Measurements from ENCODE around the gene KRTAP1-4.
A peak's percentile ranks its signal among the peaks of the same experiment; 100 is the strongest.
"Not testable (repeated sequence)": the region's sequence is repeated elsewhere in the genome, so short reads cannot be mapped to it uniquely, and the experiment has no call there.

Gene KRTAP1-4

GRCh38 chr17:41057547-41057946 lies 27.6 kb upstream of the KRTAP1-4 start:
- no peak overlapping the region for H3K27ac ChIP-seq (ENCODE audit: insufficient read depth in 1 of 2, low read depth in 1 of 2, low read length in 2 of 2, poor library complexity in 1 of 2, severe bottlenecking in 2 of 2)
- H3K4me3 ChIP-seq (ENCODE audit: control insufficient read depth in 1 of 7, extremely low read depth in 1 of 7, insufficient read depth in 4 of 7, low read depth in 2 of 7, low read length in 6 of 7) = no peak overlapping the region
- CTCF ChIA-PET = no interaction called here
- peaks cover 4 to 39% (median 20%) of the 10 kb centered on the region in 5 experiments for H3K27me3 ChIP-seq (replicated peaks in 2 of 5; ENCODE audit: control insufficient read depth in 4 of 5, insufficient read depth in 5 of 5, low read length in 4 of 5)
- no CpG with 5 or more reads among the region's 1 CpG for WGBS (ENCODE audit: insufficient coverage)
- H3K9me3 ChIP-seq (ENCODE audit: control extremely low read depth in 1 of 5, control insufficient read depth in 4 of 5, insufficient read depth in 2 of 5, low read depth in 1 of 5, low read length in 4 of 5) = peaks cover 0 to 4% (median 2%) of the 10 kb centered on the region in 5 experiments
- no peaks in the 10 kb centered on the region for H3K4me1 ChIP-seq (ENCODE audit: control extremely low read depth in 1 of 4, control insufficient read depth in 4 of 4, insufficient read depth in 4 of 4, low read length in 3 of 4)
- no peaks in the 10 kb centered on the region for H3K36me3 ChIP-seq (ENCODE audit: control insufficient read depth in 4 of 4, insufficient read depth in 4 of 4, low read length in 3 of 4)
- no peak for DNase-seq
- POLR2A ChIA-PET = no interaction called here

- H3K4me3 ChIP-seq (ENCODE audit: control insufficient read depth in 1 of 7, extremely low read depth in 1 of 7, insufficient read depth in 4 of 7, low read depth in 2 of 7, low read length in 6 of 7); H3K27ac ChIP-seq (ENCODE audit: insufficient read depth in 1 of 2, low read depth in 1 of 2, low read length in 2 of 2, poor library complexity in 1 of 2, severe bottlenecking in 2 of 2); H3K4me1 ChIP-seq (ENCODE audit: control extremely low read depth in 1 of 4, control insufficient read depth in 4 of 4, insufficient read depth in 4 of 4, low read length in 3 of 4); POLR2A ChIA-PET; H3K36me3 ChIP-seq (ENCODE audit: control insufficient read depth in 4 of 4, insufficient read depth in 4 of 4, low read length in 3 of 4); DNase-seq; H3K9me3 ChIP-seq (ENCODE audit: control extremely low read depth in 1 of 5, control insufficient read depth in 4 of 5, insufficient read depth in 2 of 5, low read depth in 1 of 5, low read length in 4 of 5); CTCF ChIA-PET: not testable (repeated sequence)
- peaks cover 0 to 26% (median 7%) of the 10 kb centered on the region in 5 experiments for H3K27me3 ChIP-seq (replicated peaks in 2 of 5; ENCODE audit: control insufficient read depth in 4 of 5, insufficient read depth in 5 of 5, low read length in 4 of 5)
- no CpG with 5 or more reads among the region's 6 CpGs for WGBS (ENCODE audit: insufficient coverage)
Measured at GRCh38 chr17:41055130-41055529, 25.1 kb upstream of the KRTAP1-4 start, which contains the start of gene KRTAP2-2. KRTAP2-2 (minus strand) TSS chr17:41055230; CDS start chr17:41055211, 19 bp downstream.

- H3K4me1 ChIP-seq (ENCODE audit: control extremely low read depth in 1 of 4, control insufficient read depth in 4 of 4, insufficient read depth in 4 of 4, low read length in 3 of 4); H3K36me3 ChIP-seq (ENCODE audit: control insufficient read depth in 4 of 4, insufficient read depth in 4 of 4, low read length in 3 of 4); H3K4me3 ChIP-seq (ENCODE audit: control insufficient read depth in 1 of 7, extremely low read depth in 1 of 7, insufficient read depth in 4 of 7, low read depth in 2 of 7, low read length in 6 of 7); H3K27ac ChIP-seq (ENCODE audit: insufficient read depth in 1 of 2, low read depth in 1 of 2, low read length in 2 of 2, poor library complexity in 1 of 2, severe bottlenecking in 2 of 2); DNase-seq; CTCF ChIA-PET; H3K9me3 ChIP-seq (ENCODE audit: control extremely low read depth in 1 of 5, control insufficient read depth in 4 of 5, insufficient read depth in 2 of 5, low read depth in 1 of 5, low read length in 4 of 5); POLR2A ChIA-PET: not testable (repeated sequence)
- peaks cover 0 to 22% (median 5%) of the 10 kb centered on the region in 5 experiments for H3K27me3 ChIP-seq (replicated peaks in 2 of 5; ENCODE audit: control insufficient read depth in 4 of 5, insufficient read depth in 5 of 5, low read length in 4 of 5)
- 100% methylated on average over 3 of the region's 9 CpGs for WGBS (ENCODE audit: insufficient coverage)
Measured at GRCh38 chr17:41054556-41054955, 24.6 kb upstream of the KRTAP1-4 start.

GRCh38 chr17:41054025-41054424 lies 24.0 kb upstream of the KRTAP1-4 start:
- H3K4me1 ChIP-seq (ENCODE audit: control extremely low read depth in 1 of 4, control insufficient read depth in 4 of 4, insufficient read depth in 4 of 4, low read length in 3 of 4) = no peaks in the 10 kb centered on the region
- H3K4me3 ChIP-seq (ENCODE audit: control insufficient read depth in 1 of 7, extremely low read depth in 1 of 7, insufficient read depth in 4 of 7, low read depth in 2 of 7, low read length in 6 of 7) = no peak overlapping the region
- H3K9me3 ChIP-seq (ENCODE audit: control extremely low read depth in 1 of 5, control insufficient read depth in 4 of 5, insufficient read depth in 2 of 5, low read depth in 1 of 5, low read length in 4 of 5) = peaks cover 0 to 4% (median 2%) of the 10 kb centered on the region in 5 experiments
- no peak overlapping the region for H3K27ac ChIP-seq (ENCODE audit: insufficient read depth in 1 of 2, low read depth in 1 of 2, low read length in 2 of 2, poor library complexity in 1 of 2, severe bottlenecking in 2 of 2)
- DNase-seq = no peak
- H3K27me3 ChIP-seq (replicated peaks in 2 of 5; ENCODE audit: control insufficient read depth in 4 of 5, insufficient read depth in 5 of 5, low read length in 4 of 5) = peaks cover 1 to 18% (median 6%) of the 10 kb centered on the region in 5 experiments
- WGBS (ENCODE audit: insufficient coverage) = 100% methylated on average over 3 of the region's 4 CpGs
- H3K36me3 ChIP-seq (ENCODE audit: control insufficient read depth in 4 of 4, insufficient read depth in 4 of 4, low read length in 3 of 4) = no peaks in the 10 kb centered on the region
- ChIA-PET CTCF (no interaction called here), POLR2A (no interaction called here)

- CTCF ChIA-PET = no interaction called here
- H3K27ac ChIP-seq (ENCODE audit: insufficient read depth in 1 of 2, low read depth in 1 of 2, low read length in 2 of 2, poor library complexity in 1 of 2, severe bottlenecking in 2 of 2) = no peak overlapping the region
Measured at GRCh38 chr17:41052566-41052965, 22.6 kb upstream of the KRTAP1-4 start.

GRCh38 chr17:41049110-41049509 lies 19.1 kb upstream of the KRTAP1-4 start:
- no peak overlapping the region for H3K4me3 ChIP-seq (ENCODE audit: control insufficient read depth in 1 of 7, extremely low read depth in 1 of 7, insufficient read depth in 4 of 7, low read depth in 2 of 7, low read length in 6 of 7)
- no peaks in the 10 kb centered on the region for H3K4me1 ChIP-seq (ENCODE audit: control extremely low read depth in 1 of 4, control insufficient read depth in 4 of 4, insufficient read depth in 4 of 4, low read length in 3 of 4)
- 87% methylated on average over 2 of the region's 2 CpGs for WGBS (ENCODE audit: insufficient coverage)
- CTCF ChIA-PET = no interaction called here
- H3K27ac ChIP-seq (ENCODE audit: insufficient read depth in 1 of 2, low read depth in 1 of 2, low read length in 2 of 2, poor library complexity in 1 of 2, severe bottlenecking in 2 of 2) = no peak overlapping the region
- no peaks in the 10 kb centered on the region for H3K36me3 ChIP-seq (ENCODE audit: control insufficient read depth in 4 of 4, insufficient read depth in 4 of 4, low read length in 3 of 4)
- H3K27me3 ChIP-seq (replicated peaks in 2 of 5; ENCODE audit: control insufficient read depth in 4 of 5, insufficient read depth in 5 of 5, low read length in 4 of 5) = peaks cover 0 to 25% (median 3%) of the 10 kb centered on the region in 5 experiments
- POLR2A ChIA-PET = no interaction called here
- H3K9me3 ChIP-seq (ENCODE audit: control extremely low read depth in 1 of 5, control insufficient read depth in 4 of 5, insufficient read depth in 2 of 5, low read depth in 1 of 5, low read length in 4 of 5) = peaks cover 0 to 2% (median 0%) of the 10 kb centered on the region in 5 experiments
- DNase-seq = no peak

More at GRCh38 chr17:41052566-41052965, 22.6 kb upstream of the KRTAP1-4 start:
- Histone ChIP-seq H3K36me3 (ENCODE audit: control insufficient read depth in 4 of 4, insufficient read depth in 4 of 4, low read length in 3 of 4) (no peaks in the 10 kb centered on the region), H3K9me3 (ENCODE audit: control extremely low read depth in 1 of 5, control insufficient read depth in 4 of 5, insufficient read depth in 2 of 5, low read depth in 1 of 5, low read length in 4 of 5) (peaks cover 0 to 2% (median 2%) of the 10 kb centered on the region in 5 experiments), H3K4me3 (ENCODE audit: control insufficient read depth in 1 of 7, extremely low read depth in 1 of 7, insufficient read depth in 4 of 7, low read depth in 2 of 7, low read length in 6 of 7) (no peak overlapping the region), H3K4me1 (ENCODE audit: control extremely low read depth in 1 of 4, control insufficient read depth in 4 of 4, insufficient read depth in 4 of 4, low read length in 3 of 4) (no peaks in the 10 kb centered on the region), H3K27me3 (replicated peaks in 2 of 5; ENCODE audit: control insufficient read depth in 4 of 5, insufficient read depth in 5 of 5, low read length in 4 of 5) (peaks cover 0 to 18% (median 4%) of the 10 kb centered on the region in 5 experiments)
- peak in 1 of 3 donors; percentile 12 for DNase-seq
- POLR2A ChIA-PET = no interaction called here

- no peak for DNase-seq
- peaks cover 0 to 25% (median 3%) of the 10 kb centered on the region in 5 experiments for H3K27me3 ChIP-seq (replicated peaks in 2 of 5; ENCODE audit: control insufficient read depth in 4 of 5, insufficient read depth in 5 of 5, low read length in 4 of 5)
- H3K9me3 ChIP-seq (ENCODE audit: control extremely low read depth in 1 of 5, control insufficient read depth in 4 of 5, insufficient read depth in 2 of 5, low read depth in 1 of 5, low read length in 4 of 5) = peaks cover 0 to 3% (median under 1%) of the 10 kb centered on the region in 5 experiments
- ChIA-PET POLR2A (no interaction called here), CTCF (no interaction called here)
- H3K4me1 ChIP-seq (ENCODE audit: control extremely low read depth in 1 of 4, control insufficient read depth in 4 of 4, insufficient read depth in 4 of 4, low read length in 3 of 4) = no peaks in the 10 kb centered on the region
- WGBS (ENCODE audit: insufficient coverage) = 84% methylated on average over 5 of the region's 7 CpGs
- no peaks in the 10 kb centered on the region for H3K36me3 ChIP-seq (ENCODE audit: control insufficient read depth in 4 of 4, insufficient read depth in 4 of 4, low read length in 3 of 4)
- no peak overlapping the region for H3K4me3 ChIP-seq (ENCODE audit: control insufficient read depth in 1 of 7, extremely low read depth in 1 of 7, insufficient read depth in 4 of 7, low read depth in 2 of 7, low read length in 6 of 7)
- no peak overlapping the region for H3K27ac ChIP-seq (ENCODE audit: insufficient read depth in 1 of 2, low read depth in 1 of 2, low read length in 2 of 2, poor library complexity in 1 of 2, severe bottlenecking in 2 of 2)
Measured at GRCh38 chr17:41048441-41048840, 18.4 kb upstream of the KRTAP1-4 start.

All from common myeloid progenitor, CD34-positive (primary cell).